CD14-positive monocyte (primary cell): ENCODE results near the gene TUBB4A. TPM values are rescaled to one million over a fixed set of nuclear protein-coding genes. Genes with fewer than 3 reads are reported as not detected.
A peak's percentile ranks its signal among the peaks of the same experiment; 100 is the strongest.

ENCODE experiments used
- DNase-seq, 3 donors: peaks; one replicate each; pipeline ENCODE4 v3.0.0-alpha.2; 2011 to 2022
- H2AFZ ChIP-seq: 2 replicates; pipeline ENCODE4 v1.6.0; 2012; ENCODE audit warnings: mild to moderate bottlenecking, low read depth, low read length, inconsistent platforms; ENCODE audit not compliant: insufficient read depth, poor library complexity, severe bottlenecking
- H3K27ac ChIP-seq, 2 donors: 1 replicate in 1 of 2; 2 replicates in 1 of 2; pipeline ENCODE4 v1.5.1; 2012 to 2013; ENCODE audit warnings: low read length in 2 of 2, control low read depth in 1 of 2, inconsistent platforms in 1 of 2, low read depth in 1 of 2, mild to moderate bottlenecking in 1 of 2
- H3K27me3 ChIP-seq, 2 donors: one replicate each; pipeline versions ENCODE4 v1.6.0 to v1.6.1; 2011 to 2013; ENCODE audit warnings: low read length in 2 of 2; ENCODE audit not compliant: control insufficient read depth in 2 of 2, insufficient read depth in 2 of 2
- H3K36me3 ChIP-seq, 2 donors: replicated peaks in 1 of 2; 1 replicate in 1 of 2; 2 replicates in 1 of 2; pipeline versions ENCODE4 v1.5.1 to v1.6.1; 2012 to 2013; ENCODE audit warnings: low read length in 2 of 2, control low read depth in 1 of 2, inconsistent platforms in 1 of 2, mild to moderate bottlenecking in 1 of 2; ENCODE audit not compliant: insufficient read depth in 2 of 2, control insufficient read depth in 1 of 2
- H3K4me1 ChIP-seq, 2 donors: 1 replicate in 1 of 2; 2 replicates in 1 of 2; pipeline versions ENCODE4 v1.5.1 to v1.6.1; 2012 to 2013; ENCODE audit warnings: low read length in 2 of 2, control low read depth in 1 of 2, inconsistent platforms in 1 of 2, mild to moderate bottlenecking in 1 of 2, moderate library complexity in 1 of 2; ENCODE audit not compliant: insufficient read depth in 2 of 2, control insufficient read depth in 1 of 2
- H3K4me2 ChIP-seq: replicated peaks from 2 replicates; pipeline ENCODE3; 2012; ENCODE audit warnings: low read length, moderate library complexity, mild to moderate bottlenecking; ENCODE audit not compliant: poor library complexity, severe bottlenecking; ENCODE audit errors: extremely low read depth
- H3K4me3 ChIP-seq, 3 experiments: fragments of 200-600 bp in 1 of 3; sonication (generic) in 1 of 3; replicated peaks in 1 of 3; 1 replicate in 2 of 3; 2 replicates in 1 of 3; pipeline ENCODE4 v1.5.1; 2011 to 2013; ENCODE audit warnings: low read length in 3 of 3, mild to moderate bottlenecking in 3 of 3, control low read depth in 2 of 3, low read depth in 2 of 3, inconsistent platforms in 1 of 3, moderate library complexity in 1 of 3
- H3K79me2 ChIP-seq: 2 replicates; pipeline ENCODE4 v1.6.0; 2012; ENCODE audit warnings: mild to moderate bottlenecking, control low read depth, inconsistent platforms, low read length, moderate library complexity; ENCODE audit not compliant: insufficient read depth
- H3K9ac ChIP-seq: 2 replicates; pipeline ENCODE4 v1.6.0; 2017; ENCODE audit warnings: low read length, mild to moderate bottlenecking; ENCODE audit not compliant: insufficient read depth, poor library complexity, severe bottlenecking
- H3K9me3 ChIP-seq, 2 donors: replicated peaks in 1 of 2; 1 replicate in 1 of 2; 2 replicates in 1 of 2; pipeline versions ENCODE4 v1.5.1 to v1.6.1; 2012 to 2013; ENCODE audit warnings: low read length in 2 of 2, control low read depth in 1 of 2; ENCODE audit not compliant: control insufficient read depth in 1 of 2, insufficient read depth in 1 of 2
- H4K20me1 ChIP-seq: 2 replicates; pipeline ENCODE4 v1.6.0; 2012; ENCODE audit warnings: mild to moderate bottlenecking, low read length, control low read depth, moderate library complexity; ENCODE audit not compliant: insufficient read depth
- H3K27ac Mint-ChIP-seq, 7 donors: one replicate each; pipeline ENCODE4 v1.8.0; 2020; ENCODE audit warnings: mild to moderate bottlenecking in 7 of 7, mixed read lengths in 7 of 7, moderate library complexity in 6 of 7, inconsistent platforms in 2 of 7
- H3K27me3 Mint-ChIP-seq, 3 donors: one replicate each; pipeline ENCODE4 v1.8.0; 2021 to 2022; ENCODE audit warnings: low read depth in 3 of 3, mild to moderate bottlenecking in 3 of 3, mixed read lengths in 3 of 3, moderate library complexity in 3 of 3, inconsistent platforms in 1 of 3
- H3K36me3 Mint-ChIP-seq, 2 donors: one replicate each; pipeline ENCODE4 v1.8.0; 2020; ENCODE audit warnings: mixed read lengths in 2 of 2, inconsistent platforms in 1 of 2, mild to moderate bottlenecking in 1 of 2
- H3K4me1 Mint-ChIP-seq: one replicate; pipeline ENCODE4 v1.8.0; 2020; ENCODE audit warnings: mild to moderate bottlenecking, mixed read lengths
- H3K4me3 Mint-ChIP-seq, 2 donors: one replicate each; pipeline ENCODE4 v1.8.0; 2020; ENCODE audit warnings: mild to moderate bottlenecking in 2 of 2, mixed read lengths in 2 of 2, moderate library complexity in 1 of 2
- H3K9me3 Mint-ChIP-seq, 7 donors: one replicate each; pipeline ENCODE4 v1.8.0; 2020 to 2022; ENCODE audit warnings: mixed read lengths in 7 of 7, mild to moderate bottlenecking in 6 of 7, moderate library complexity in 6 of 7, inconsistent platforms in 2 of 7
- CTCF ChIP-seq: fragments of 200-600 bp; IDR thresholded peaks from one replicate; pipeline ENCODE4 v1.8.0; 2022; ENCODE audit warnings: antibody characterized with exemption, mild to moderate bottlenecking
- WGBS: methylation state at CpG from one replicate; pipeline ENCODE4 v1.1.5; 2013; ENCODE audit warnings: missing lambda C conversion rate; ENCODE audit not compliant: insufficient coverage; 5-methylcytosine and 5-hydroxymethylcytosine counted together
- intact Hi-C, 2 donors: fragments of 100-400 bp; cut with micrococcal nuclease; formaldehyde crosslinking; loops; one replicate each; pipeline versions ENCODE4 v1.15.0 to v1.15.1; 2023
- polyA plus RNA-seq, 3 donors: library from polyadenylated mRNA; depleted of rRNA in 1 of 3; unstranded in 2 of 3; stranded (reverse) in 1 of 3; fragments of 300-500 nt in 2 of 3; fragments of >200 nt in 1 of 3; fragmentation: Illumina TruSeq in 2 of 3; gene quantifications; 1 replicate in 2 of 3; 2 replicates in 1 of 3; pipeline ENCODE4 v1.2.3, GENCODE V29; 2012 to 2021

The TUBB4A gene
- polyA plus RNA-seq, 3 donors = 0.16 TPM; not detected in 2

GRCh38 chr19:6522712-6523111, 20.6 kb upstream of the TUBB4A start:
- H3K27me3 Mint-ChIP-seq = peaks cover 4 to 17% (median 16%) of the 10 kb centered on the region in 3 donors
- Histone ChIP-seq H3K4me3 (no peak overlapping the region), H2AFZ (no peak overlapping the region), H3K4me2 (no peak overlapping the region), H3K4me1 (peaks cover 18 to 20% of the 10 kb centered on the region in 2 donors), H3K27me3 (no peaks in the 10 kb centered on the region), H3K36me3 (no peaks in the 10 kb centered on the region), H3K27ac (peak overlapping the region in 1 of 2 donors; percentile 42), H3K9me3 (no peaks in the 10 kb centered on the region), H4K20me1 (no peaks in the 10 kb centered on the region), H3K79me2 (no peaks in the 10 kb centered on the region), H3K9ac (peak overlapping the region; percentile 2)
- peaks cover 0 to 1% (median 0%) of the 10 kb centered on the region in 7 donors for H3K9me3 Mint-ChIP-seq
- peak overlapping the region in 3 of 7 donors; percentile 50 to 90 (median 75) for H3K27ac Mint-ChIP-seq
- intact Hi-C loops = no loop called here
- no peak overlapping the region for H3K4me3 Mint-ChIP-seq
- no peak for TF ChIP-seq CTCF
- WGBS = 93% methylated on average over 4 of the region's 6 CpGs
- DNase-seq = no peak
- H3K36me3 Mint-ChIP-seq = no peaks in the 10 kb centered on the region
- H3K4me1 Mint-ChIP-seq = peaks cover 20% of the 10 kb centered on the region

GRCh38 chr19:6521718-6522646, 19.9 kb upstream of the TUBB4A start:
- Histone ChIP-seq H3K9me3 (no peaks in the 10 kb centered on the region), H3K4me1 (peaks cover 18 to 26% of the 10 kb centered on the region in 2 donors), H3K27me3 (no peaks in the 10 kb centered on the region), H2AFZ (peak overlapping the region; percentile 37), H3K4me3 (peak overlapping the region in 1 of 3 experiments; percentile 36), H3K9ac (peak overlapping the region; percentile 2), H3K4me2 (peak overlapping the region; percentile 25), H3K36me3 (no peaks in the 10 kb centered on the region), H4K20me1 (no peaks in the 10 kb centered on the region), H3K27ac (peak overlapping the region in 1 of 2 donors; percentile 42), H3K79me2 (no peaks in the 10 kb centered on the region)
- Mint-ChIP-seq H3K9me3 (peaks cover 0 to 1% (median 0%) of the 10 kb centered on the region in 7 donors), H3K27ac (peak overlapping the region in 6 of 7 donors; percentile 73 to 90 (median 84)), H3K4me1 (peaks cover 25% of the 10 kb centered on the region), H3K27me3 (peaks cover 5 to 23% (median 18%) of the 10 kb centered on the region in 3 donors), H3K4me3 (peak overlapping the region in 1 of 2 donors; percentile 72), H3K36me3 (no peaks in the 10 kb centered on the region)
- intact Hi-C loops = no loop called here
- TF ChIP-seq CTCF = no peak
- DNase-seq = peak; percentile 82 to 94 (median 84)
- 56% methylated on average over 15 of the region's 20 CpGs for WGBS
